Stimulated activated CD8-positive, alpha-beta memory T cell treated with anti-CD3 and anti-CD28 coated beads, Interleukin-7, amount 100 ng/mL, for 1 hour (primary cell): Measurements from ENCODE around the gene CDH13.

Experiments used
- DNase-seq, 2 donors: peaks; one replicate each; pipeline ENCODE4 v3.0.0-alpha.2; 2020; ENCODE audit warnings: low read depth in 2 of 2

Gene CDH13

DNA sequence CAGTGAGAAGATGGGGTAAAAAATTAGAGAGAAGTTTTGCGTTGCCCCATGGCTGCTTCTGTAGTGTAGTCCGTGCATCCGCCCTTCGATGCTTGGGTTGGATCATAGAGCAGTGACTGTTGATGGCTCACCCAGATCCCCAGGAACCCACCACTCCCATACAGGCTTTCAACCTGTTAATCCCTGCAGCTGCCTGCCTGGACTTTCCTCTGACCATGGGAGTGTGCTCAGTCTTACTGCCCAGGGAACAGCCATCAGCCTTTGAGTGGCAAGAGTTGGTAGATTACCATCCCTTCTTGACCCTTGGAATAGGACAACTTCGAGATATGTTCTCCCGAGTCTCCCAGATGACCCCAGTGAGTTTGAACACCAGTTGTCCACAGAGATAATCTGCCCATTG lies 881.5 kb downstream of the CDH13 start:
- DNase-seq, result no peak

DNA sequence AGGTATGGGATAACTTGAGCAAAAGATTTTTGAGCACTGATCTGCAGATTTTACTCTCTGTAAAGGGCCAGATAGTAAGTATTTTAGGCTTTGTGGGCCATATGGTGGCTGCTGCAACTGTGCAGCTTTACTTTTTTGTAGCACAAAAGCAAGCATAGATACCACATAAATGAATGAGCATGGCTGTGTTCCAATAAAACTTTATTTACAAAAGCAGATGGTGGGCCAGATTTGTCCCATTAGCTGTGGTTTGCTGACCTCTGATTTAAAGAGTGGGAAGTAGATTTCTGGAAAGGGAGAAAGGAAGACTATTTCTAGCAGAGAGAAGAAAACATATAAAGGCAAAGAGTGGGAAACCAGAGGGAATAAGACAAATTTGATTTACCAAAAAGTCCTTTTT lies 882.5 kb downstream of the CDH13 start:
- no peak for DNase-seq

GRCh38 chr16:83510906-83511305 lies 884.1 kb downstream of the CDH13 start:
- no peak for DNase-seq

DNA sequence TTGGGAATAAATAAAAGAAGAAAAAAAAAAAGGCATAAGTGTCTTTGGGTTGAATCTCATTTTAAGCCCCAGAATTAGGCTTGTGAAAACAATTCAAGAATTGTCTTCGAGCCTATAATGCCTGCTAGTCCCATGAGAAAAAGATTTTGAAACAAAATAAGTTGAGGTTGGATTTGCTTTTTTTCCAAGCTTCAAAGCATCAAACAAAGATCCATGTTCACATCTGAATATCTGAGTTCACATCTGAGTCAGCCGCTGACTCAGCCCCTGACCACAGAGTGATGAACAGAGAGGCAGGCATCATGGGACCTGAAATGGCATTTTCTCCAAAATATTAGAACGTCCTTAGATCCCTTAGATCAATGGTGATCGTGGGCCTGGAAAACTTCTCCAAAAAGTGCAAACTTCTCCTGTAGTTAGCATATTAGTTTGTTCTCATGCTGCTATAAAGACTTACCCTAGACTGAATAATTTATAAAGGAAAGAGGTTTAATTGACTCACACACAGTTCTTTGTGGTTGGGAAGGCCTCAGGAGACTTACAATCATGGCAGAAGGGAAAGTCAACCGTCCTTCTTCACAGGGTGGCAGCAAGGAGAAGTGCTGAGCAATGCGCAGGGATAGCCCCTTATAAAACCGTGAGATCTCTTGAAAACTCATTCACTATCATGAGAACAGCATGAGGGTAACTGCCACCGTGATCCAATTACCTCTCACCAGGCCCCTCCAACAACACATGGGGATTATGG lies 886.4 kb downstream of the CDH13 start:
- DNase-seq, result no peak

DNA sequence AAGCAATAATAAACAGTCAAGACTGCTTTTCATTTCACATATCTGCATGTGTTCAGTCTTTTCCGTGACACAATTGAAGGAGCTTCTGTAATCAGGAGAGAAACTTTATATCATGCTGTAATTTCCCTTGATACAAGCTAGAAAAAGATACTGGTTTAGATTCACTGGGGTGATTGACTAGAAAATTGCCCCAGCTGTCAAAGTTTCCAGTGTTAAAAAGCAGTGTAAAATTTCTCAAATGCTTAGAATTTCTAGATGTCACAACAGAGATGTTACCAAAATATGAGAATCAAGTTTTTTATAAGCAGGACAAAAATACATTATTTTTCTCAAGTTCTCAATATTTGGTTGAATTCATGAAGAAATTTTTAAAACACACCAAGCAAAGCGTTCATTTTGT lies 888.6 kb downstream of the CDH13 start:
- no peak for DNase-seq

GRCh38 chr16:83516931-83517330 lies 890.2 kb downstream of the CDH13 start:
- DNase-seq, result no peak

DNA sequence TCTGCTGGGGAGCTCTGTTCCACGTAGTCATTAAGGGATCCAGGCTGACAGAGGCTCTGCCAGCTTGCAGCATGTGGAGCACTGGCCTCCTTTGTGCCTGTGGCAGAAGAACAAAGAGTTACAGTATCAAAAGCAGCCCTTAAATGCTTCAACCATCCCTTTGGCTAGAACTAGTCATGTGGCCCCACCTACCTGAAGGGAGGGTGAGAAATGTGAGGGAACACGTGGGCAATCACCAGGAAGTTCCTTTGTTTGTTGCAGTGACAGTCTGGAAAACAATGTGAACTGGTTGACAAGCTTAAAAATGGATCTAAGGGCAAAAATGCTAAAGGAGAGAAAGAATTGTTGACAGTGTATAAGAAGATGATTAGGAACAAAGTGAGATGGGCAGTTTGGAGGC lies 890.6 kb downstream of the CDH13 start:
- no peak for DNase-seq

- no peak for DNase-seq
Measured at GRCh38 chr16:83520596-83520995, 893.8 kb downstream of the CDH13 start.

DNA sequence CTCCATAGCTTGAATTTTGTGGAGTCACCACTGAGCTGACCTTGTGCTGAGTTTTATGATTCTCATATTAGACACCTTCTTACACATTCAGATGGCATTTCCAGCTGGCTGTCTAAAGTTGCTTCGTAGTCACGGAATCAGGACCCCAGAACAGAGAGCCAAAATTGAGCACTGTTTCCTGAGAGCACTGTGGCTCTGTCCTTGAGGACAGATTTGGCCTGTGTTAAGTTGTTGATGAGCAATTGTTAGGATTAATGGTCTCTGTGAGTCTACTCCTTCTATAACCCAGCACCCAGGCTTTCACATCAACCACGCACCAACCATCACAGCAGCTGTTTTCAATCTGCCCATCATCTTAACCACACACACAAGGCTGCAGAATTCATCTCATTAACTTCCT lies 903.5 kb downstream of the CDH13 start:
- DNase-seq, result no peak

DNA sequence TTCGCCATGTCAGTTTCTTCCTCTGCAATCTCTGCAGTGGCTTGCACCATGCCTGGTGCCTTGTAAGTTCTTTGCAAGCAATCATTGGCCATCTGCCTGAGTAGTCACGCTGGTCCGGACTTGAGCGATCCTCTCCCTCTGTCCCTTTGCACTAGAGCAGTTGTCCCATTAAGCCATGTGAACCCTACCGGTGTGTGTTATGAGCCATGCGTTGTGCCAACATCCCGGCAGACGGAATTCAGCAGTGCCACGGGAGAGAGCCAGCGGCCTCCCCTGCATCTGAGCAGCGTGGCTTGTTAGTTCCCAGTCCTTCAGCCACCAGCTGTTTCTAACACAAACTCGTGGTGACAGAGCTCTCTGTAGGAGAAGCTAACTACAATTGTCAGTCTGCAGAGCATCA lies 905.9 kb downstream of the CDH13 start:
- DNase-seq, result no peak

DNA sequence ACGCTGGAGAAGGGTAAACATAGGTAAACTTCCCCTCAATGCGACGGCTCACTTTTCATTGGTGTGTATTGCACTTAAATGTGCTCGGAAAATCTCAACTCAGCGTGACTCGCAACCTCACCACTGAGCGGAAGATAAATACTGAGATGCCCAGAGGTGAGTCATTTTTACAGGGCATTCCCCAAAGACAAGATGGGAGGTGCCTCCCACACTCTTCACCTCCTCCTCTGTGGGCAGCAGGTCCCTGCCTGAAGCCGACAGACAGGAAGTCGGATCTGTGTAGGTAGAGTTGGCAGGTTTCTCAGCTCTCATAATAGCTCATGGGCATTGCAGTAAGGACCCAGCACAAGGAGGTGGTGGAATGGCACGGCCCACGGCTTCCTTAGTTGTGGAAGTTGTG lies 906.4 kb downstream of the CDH13 start:
- DNase-seq, result no peak

DNA sequence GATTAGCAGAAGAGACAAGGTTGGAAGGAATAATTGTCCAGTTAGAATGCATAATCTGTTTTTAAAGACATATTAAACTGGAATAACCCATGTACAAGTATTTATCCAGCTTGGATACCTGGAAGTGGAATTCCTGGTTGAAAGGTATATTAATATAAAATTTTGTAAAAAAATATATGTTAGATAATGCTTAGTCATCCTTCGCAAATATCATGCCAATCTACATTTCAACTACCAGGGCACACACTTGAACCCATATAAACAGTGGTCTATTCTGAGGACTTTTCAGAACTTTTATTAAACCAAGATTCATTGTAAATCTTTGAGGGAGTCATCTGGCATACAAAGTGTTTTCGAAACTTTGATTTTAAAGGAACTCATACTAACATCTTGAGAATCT lies 911.9 kb downstream of the CDH13 start:
- DNase-seq, result no peak

- DNase-seq, result no peak
Measured at GRCh38 chr16:83539736-83540490, 913.1 kb downstream of the CDH13 start.

- DNase-seq, result no peak
Measured at GRCh38 chr16:83541231-83541630, 914.5 kb downstream of the CDH13 start.

- no peak for DNase-seq
Measured at GRCh38 chr16:83542491-83542890, 915.7 kb downstream of the CDH13 start.

- DNase-seq, result no peak
Measured at GRCh38 chr16:83549316-83550182, 922.8 kb downstream of the CDH13 start.

DNA sequence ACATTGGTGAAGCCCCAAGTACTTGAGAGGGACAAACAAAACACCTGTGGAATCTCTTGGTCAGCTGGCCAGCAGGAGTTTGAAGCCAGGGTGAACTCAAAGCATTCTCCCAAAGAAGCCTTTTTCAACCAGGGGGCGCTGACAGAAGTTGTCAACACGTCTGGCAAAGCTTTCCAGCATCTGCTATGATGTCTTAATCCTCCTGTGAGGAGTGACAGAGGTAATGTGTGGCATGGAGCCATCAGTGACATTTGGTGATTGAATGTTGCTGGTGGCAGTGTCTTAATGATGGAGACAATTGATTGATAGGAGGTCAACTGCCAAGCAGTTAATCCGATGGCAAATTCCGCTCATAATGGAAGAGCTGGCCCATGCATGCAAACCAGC lies 923.4 kb downstream of the CDH13 start:
- no peak for DNase-seq

DNA sequence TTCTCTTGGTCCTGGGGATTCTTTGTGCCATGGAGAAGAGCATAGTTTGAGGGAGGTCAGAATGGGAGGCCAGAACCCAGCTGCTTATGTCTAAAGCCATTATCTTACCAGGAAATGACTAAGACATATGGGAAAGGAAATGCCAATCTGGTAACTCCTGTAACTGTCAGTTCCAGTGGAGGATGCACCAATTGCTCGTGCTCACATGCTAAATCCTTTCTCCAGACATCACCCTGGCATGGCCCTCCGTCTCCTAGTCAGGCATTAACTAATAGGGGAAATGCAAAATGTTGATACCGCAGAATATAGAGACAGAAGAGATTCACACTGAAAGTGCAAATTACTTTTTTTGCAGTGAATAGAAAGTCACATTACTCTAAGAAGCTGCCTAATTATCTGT lies 925.5 kb downstream of the CDH13 start:
- no peak for DNase-seq

DNA sequence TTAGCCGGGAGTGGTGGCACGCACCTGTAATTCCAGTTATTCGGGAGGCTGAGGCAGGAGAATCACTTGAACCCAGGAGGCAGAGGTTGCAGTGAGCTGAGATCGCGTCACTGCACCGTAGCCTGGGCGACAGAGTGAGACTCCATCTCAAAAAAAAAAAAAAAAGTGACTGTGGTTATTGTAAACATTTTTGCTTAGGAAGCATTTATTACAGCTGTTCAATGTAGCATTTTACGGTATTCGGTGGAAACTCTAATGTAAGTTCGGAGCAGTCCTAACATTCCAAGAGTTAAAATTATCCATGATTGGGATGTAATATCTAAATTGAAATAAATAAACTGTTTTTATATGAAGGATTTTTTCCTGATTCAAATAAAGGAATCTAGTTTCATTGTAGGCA lies 926.2 kb downstream of the CDH13 start:
- no peak for DNase-seq

DNA sequence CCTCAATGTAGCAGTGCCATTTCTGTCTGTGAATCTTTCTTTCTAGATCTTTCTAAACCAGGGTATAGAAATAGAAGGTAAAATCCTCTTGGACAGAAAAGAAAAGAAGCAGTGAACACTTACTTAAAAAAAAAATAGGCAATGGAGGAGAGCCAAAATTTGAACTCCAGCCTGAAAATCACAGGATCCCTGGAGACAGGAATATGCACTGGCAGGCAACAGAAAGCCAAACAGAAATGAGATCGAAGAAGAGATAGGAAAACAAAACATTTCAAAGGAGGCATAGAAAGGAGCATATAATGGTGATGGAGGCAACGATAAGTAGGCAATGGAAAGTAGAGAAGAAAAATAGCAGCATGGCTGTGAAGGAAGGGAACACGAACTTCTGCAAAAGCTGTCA lies 927.3 kb downstream of the CDH13 start:
- no peak for DNase-seq

- no peak for DNase-seq
Measured at GRCh38 chr16:83554540-83554939, 927.8 kb downstream of the CDH13 start.

DNA sequence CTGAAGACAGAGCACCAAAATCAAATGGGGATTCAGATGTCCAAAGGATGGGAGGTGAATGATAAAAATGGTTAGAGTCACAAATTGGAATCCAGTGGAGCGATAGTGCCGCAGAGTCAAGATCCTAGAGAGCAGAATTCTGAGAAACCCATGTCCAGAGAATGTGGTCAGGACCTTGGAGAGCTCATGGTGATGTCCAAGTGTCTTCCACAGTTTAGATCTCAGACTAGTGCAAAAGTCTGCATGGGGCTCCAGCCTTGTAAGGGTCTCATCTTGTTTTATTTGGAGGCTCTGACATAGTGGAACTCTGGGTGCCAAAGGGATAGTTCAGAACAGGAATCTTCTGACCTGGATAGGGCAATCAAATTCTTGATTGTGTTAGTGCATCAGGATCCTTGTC lies 935.1 kb downstream of the CDH13 start:
- DNase-seq, result no peak

DNA sequence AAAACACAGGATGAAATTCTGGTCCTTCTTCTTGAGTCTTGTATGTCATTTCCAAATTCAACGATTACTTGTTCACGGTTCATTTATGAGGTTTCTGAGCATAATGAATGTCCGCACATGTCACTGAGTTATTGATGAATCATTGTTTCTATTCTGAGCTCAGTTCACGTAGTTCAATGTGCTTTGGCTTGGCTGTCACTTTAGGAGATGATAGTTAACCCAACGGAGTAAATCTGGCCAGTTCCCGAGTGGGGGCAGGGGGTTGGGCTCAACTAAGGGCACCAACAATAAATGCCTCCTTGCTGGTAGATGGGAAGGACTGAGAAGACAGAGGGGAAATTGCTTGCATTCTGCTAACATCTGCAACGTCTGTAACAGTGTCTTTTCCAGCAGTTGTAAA lies 941.6 kb downstream of the CDH13 start:
- no peak for DNase-seq
